HepG2 (cell line): ENCODE measurements around the gene MAP3K1. TPM values are rescaled to one million over a fixed set of nuclear protein-coding genes. Genes with fewer than 3 reads are reported as not detected.

Experiments
- CHCHD3 ChIP-seq: sonication (generic); formaldehyde crosslinking; IDR thresholded peaks from 2 replicates; pipeline ENCODE4 v1.8.0; 2022; ENCODE audit warnings: mild to moderate bottlenecking, missing genetic modification reagents, moderate library complexity
- EED ChIP-seq: sonication (generic); formaldehyde crosslinking; IDR thresholded peaks from 2 replicates; pipeline ENCODE4 v1.5.0; 2020; ENCODE audit warnings: mild to moderate bottlenecking, missing genetic modification reagents
- ETV5 ChIP-seq: IDR thresholded peaks from 2 replicates; pipeline ENCODE4 v1.6.1; 2018; ENCODE audit warnings: missing biosample characterization, missing genetic modification reagents, inconsistent platforms, borderline replicate concordance
- GZF1 ChIP-seq: sonication (generic); formaldehyde crosslinking; IDR thresholded peaks from 2 replicates; pipeline ENCODE4 v1.5.1; 2020; ENCODE audit warnings: mild to moderate bottlenecking, missing genetic modification reagents
- HMG20B ChIP-seq: conservative IDR thresholded peaks from 2 replicates; pipeline ENCODE4 v1.6.1; 2016; ENCODE audit warnings: missing genetic modification reagents, missing compliant biosample characterization
- HMGXB4 ChIP-seq, 2 experiments: sonication (generic) in 1 of 2; formaldehyde crosslinking in 1 of 2; IDR thresholded peaks; 2 replicates each; pipeline versions ENCODE4 v1.4.0 to v1.6.1; 2018 to 2020; ENCODE audit warnings: missing genetic modification reagents in 2 of 2, borderline replicate concordance in 1 of 2, low read depth in 1 of 2, mild to moderate bottlenecking in 1 of 2, missing biosample characterization in 1 of 2
- IRX3 ChIP-seq: sonication (generic); formaldehyde crosslinking; IDR thresholded peaks from 2 replicates; pipeline ENCODE4 v1.8.1; 2023; ENCODE audit warnings: mild to moderate bottlenecking, low read depth, missing genetic modification reagents, borderline replicate concordance
- KLF6 ChIP-seq: IDR thresholded peaks from 2 replicates; pipeline ENCODE4 v1.8.0; 2016; ENCODE audit warnings: missing biosample characterization, missing genetic modification reagents
- MTA1 ChIP-seq: sonication (generic); formaldehyde crosslinking; IDR thresholded peaks from 2 replicates; pipeline ENCODE4 v1.4.0; 2020; ENCODE audit warnings: missing genetic modification reagents, mild to moderate bottlenecking, borderline replicate concordance
- MXI1 ChIP-seq: IDR thresholded peaks from 3 replicates; pipeline ENCODE4 v1.6.1; 2012; ENCODE audit warnings: low read depth, low read length, inconsistent platforms, borderline replicate concordance
- SMAD3 ChIP-seq: sonication (generic); formaldehyde crosslinking; IDR thresholded peaks from 2 replicates; pipeline ENCODE4 v1.4.0; 2020; ENCODE audit warnings: missing genetic modification reagents
- ZBTB49 ChIP-seq: sonication (generic); formaldehyde crosslinking; IDR thresholded peaks from 2 replicates; pipeline ENCODE4 v1.4.0; 2020; ENCODE audit warnings: missing genetic modification reagents, borderline replicate concordance
- ZFP1 ChIP-seq: IDR thresholded peaks from 2 replicates; pipeline ENCODE4 v1.6.1; 2016
- ZNF232 ChIP-seq: sonication (generic); formaldehyde crosslinking; IDR thresholded peaks from 2 replicates; pipeline ENCODE4 v1.4.0; 2020; ENCODE audit warnings: missing genetic modification reagents, borderline replicate concordance
- ZNF276 ChIP-seq: sonication (generic); formaldehyde crosslinking; IDR thresholded peaks from 2 replicates; pipeline ENCODE4 v1.4.0; 2020; ENCODE audit warnings: mild to moderate bottlenecking, low read depth, missing genetic modification reagents
- ZNF552 ChIP-seq: sonication (generic); formaldehyde crosslinking; IDR thresholded peaks from 2 replicates; pipeline ENCODE4 v1.9.0; 2022; ENCODE audit warnings: missing genetic modification reagents, mild to moderate bottlenecking, borderline replicate concordance
- ZNF816 ChIP-seq: sonication (generic); formaldehyde crosslinking; IDR thresholded peaks from 2 replicates; pipeline ENCODE4 v1.8.0; 2022; ENCODE audit warnings: missing genetic modification reagents, mild to moderate bottlenecking, borderline replicate concordance
- ZNF839 ChIP-seq: sonication (generic); formaldehyde crosslinking; IDR thresholded peaks from 2 replicates; pipeline ENCODE4 v1.4.0; 2020; ENCODE audit warnings: missing genetic modification reagents, mild to moderate bottlenecking, borderline replicate concordance
- polyA plus RNA-seq, 8 experiments: library from polyadenylated mRNA; depleted of rRNA in 3 of 8; stranded (reverse) in 7 of 8; unstranded in 1 of 8; fragments of >200 nt; fragmentation: Illumina TruSeq in 4 of 8; extraction: Trizol in 4 of 8; gene quantifications; 2 replicates each; pipeline versions ENCODE4 v1.2.1 to v1.2.3, GENCODE V29; 2011 to 2016; ENCODE audit warnings: low read depth in 4 of 8, missing spikeins in 1 of 8, mixed read lengths in 1 of 8; ENCODE audit not compliant: insufficient read depth in 1 of 8
- total RNA-seq, 5 experiments: library from RNA; depleted of rRNA; stranded (reverse); fragments of >200 nt; fragmentation: Illumina TruSeq; extraction: Trizol; gene quantifications; 2 replicates each; pipeline ENCODE4 v1.2.3, GENCODE V29; 2016; ENCODE audit warnings: low read depth in 1 of 5
- TF ChIP-seq, protein P1 (sequence below): sonication (generic); formaldehyde crosslinking; IDR thresholded peaks from 2 replicates; pipeline ENCODE4; 2020; ENCODE audit warnings: missing genetic modification reagents, mild to moderate bottlenecking, borderline replicate concordance

Gene MAP3K1
- total and polyA plus RNA-seq, 2 of the 13 experiments (the other 11 are each of a cell fraction or from before 2014, with no cell fraction given) = 16.4 to 30.3 TPM

DNA sequence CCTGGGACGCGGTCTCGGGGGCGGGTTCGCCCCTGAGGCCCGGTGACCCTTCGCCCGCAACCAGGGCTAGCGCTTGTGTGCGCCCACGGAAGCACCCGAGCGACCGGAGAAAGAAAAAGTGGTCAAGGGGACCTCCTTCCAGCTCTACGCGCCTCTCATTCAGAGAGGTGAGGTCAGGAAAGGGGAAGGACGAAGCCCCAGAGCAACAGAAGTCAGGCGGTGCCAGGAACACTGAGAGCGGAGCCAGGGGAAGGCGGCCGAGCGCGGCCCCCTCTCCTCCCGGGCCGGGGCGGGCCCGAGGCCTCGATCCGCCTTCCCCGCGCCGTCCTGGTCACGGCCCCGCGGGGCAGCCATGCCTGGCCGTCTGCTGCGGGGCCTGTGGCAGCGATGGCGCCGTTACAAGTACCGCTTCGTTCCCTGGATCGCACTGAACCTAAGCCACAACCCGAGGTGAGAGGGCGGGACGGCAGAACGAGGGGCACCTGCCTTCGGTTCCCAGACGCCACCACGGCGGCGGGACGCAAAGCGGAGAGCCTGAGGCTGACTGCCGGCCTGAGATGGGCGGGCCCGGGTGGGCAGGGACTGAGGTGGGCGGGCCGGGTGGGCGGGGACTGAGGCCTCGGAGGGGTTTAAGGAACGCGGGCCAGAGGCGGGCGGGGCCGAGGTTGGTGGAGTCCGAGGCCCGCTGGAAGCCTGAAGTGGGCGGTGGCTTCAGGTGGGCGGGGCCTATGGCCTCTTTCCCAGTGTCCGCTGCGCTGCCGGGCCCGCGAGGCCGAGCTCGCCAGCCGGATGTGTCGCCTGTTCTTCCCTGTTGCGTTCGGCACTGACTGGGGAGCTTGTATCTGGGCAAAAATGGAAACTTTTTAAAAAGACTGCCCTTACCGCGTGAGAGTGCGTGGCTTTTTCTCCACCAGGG, 94.2 kb downstream of the MAP3K1 start, which contains the start of gene SETD9 (continued):
- TF ChIP-seq HMGXB4 (CRISPR knock-in tag; IDR thresholded peaks at IDR 0.05; ENCODE audit: borderline replicate concordance in 1 of 2, low read depth in 1 of 2) = peak; percentile 63 to 69; a peak in 3 of 4 replicates
- no peak; the same call in 1 of the 2 replicates for TF ChIP-seq EED (CRISPR knock-in tag)
- TF ChIP-seq ZNF276 (CRISPR knock-in tag) = no peak; the same call in 1 of the 2 replicates
- peak; percentile 74 for TF ChIP-seq ETV5 (CRISPR knock-in tag)
- TF ChIP-seq HMG20B (CRISPR knock-in tag) = no peak
- peak; percentile 64; the same call in 1 of the 2 replicates for TF ChIP-seq ZFP1 (CRISPR knock-in tag)
- no peak; the same call in 1 of the 2 replicates for TF ChIP-seq ZNF839 (CRISPR knock-in tag)
- TF ChIP-seq ZNF816 (CRISPR knock-in tag) = peak; percentile 88
- peak; percentile 74; the same call in 1 of the 3 replicates for TF ChIP-seq MXI1
- TF ChIP-seq ZNF552 (CRISPR knock-in tag) = peak; percentile 52; the same call in 1 of the 2 replicates
- 0 out of 2 replicates have a peak, but pooled peaks have one; percentile 38 for TF ChIP-seq SMAD3 (CRISPR knock-in tag)
- TF ChIP-seq ZNF232 (CRISPR knock-in tag) = no peak
- TF ChIP-seq, protein P1, sequence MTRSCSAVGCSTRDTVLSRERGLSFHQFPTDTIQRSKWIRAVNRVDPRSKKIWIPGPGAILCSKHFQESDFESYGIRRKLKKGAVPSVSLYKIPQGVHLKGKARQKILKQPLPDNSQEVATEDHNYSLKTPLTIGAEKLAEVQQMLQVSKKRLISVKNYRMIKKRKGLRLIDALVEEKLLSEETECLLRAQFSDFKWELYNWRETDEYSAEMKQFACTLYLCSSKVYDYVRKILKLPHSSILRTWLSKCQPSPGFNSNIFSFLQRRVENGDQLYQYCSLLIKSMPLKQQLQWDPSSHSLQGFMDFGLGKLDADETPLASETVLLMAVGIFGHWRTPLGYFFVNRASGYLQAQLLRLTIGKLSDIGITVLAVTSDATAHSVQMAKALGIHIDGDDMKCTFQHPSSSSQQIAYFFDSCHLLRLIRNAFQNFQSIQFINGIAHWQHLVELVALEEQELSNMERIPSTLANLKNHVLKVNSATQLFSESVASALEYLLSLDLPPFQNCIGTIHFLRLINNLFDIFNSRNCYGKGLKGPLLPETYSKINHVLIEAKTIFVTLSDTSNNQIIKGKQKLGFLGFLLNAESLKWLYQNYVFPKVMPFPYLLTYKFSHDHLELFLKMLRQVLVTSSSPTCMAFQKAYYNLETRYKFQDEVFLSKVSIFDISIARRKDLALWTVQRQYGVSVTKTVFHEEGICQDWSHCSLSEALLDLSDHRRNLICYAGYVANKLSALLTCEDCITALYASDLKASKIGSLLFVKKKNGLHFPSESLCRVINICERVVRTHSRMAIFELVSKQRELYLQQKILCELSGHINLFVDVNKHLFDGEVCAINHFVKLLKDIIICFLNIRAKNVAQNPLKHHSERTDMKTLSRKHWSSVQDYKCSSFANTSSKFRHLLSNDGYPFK = no peak
- TF ChIP-seq GZF1 (CRISPR knock-in tag) = 0 out of 2 replicates have a peak, but pooled peaks have one; percentile 13
- TF ChIP-seq KLF6 (CRISPR knock-in tag) = peak; percentile 62
- TF ChIP-seq ZBTB49 (CRISPR knock-in tag) = no peak
- peak; percentile 24; the same call in 1 of the 2 replicates for TF ChIP-seq CHCHD3 (CRISPR knock-in tag)
- TF ChIP-seq MTA1 (CRISPR knock-in tag) = no peak
- TF ChIP-seq IRX3 (CRISPR knock-in tag) = peak; percentile 71; the same call in 1 of the 2 replicates
